Mucosa of rectum (tissue), 2 donors: ENCODE measurements around the gene OR5AU1.

Experiments used
- H3K27ac ChIP-seq, 2 donors: one replicate each; pipeline ENCODE4 v1.7.0; 2013; ENCODE audit warnings: inconsistent platforms in 2 of 2, low read depth in 2 of 2, low read length in 2 of 2
- H3K27me3 ChIP-seq, 2 donors: one replicate each; pipeline ENCODE4 v1.7.0; 2013; ENCODE audit warnings: low read length in 2 of 2; ENCODE audit not compliant: control insufficient read depth in 2 of 2, insufficient read depth in 2 of 2
- H3K36me3 ChIP-seq, 2 donors: one replicate each; pipeline ENCODE4 v1.7.0; 2013; ENCODE audit warnings: low read length in 2 of 2; ENCODE audit not compliant: control insufficient read depth in 2 of 2, insufficient read depth in 2 of 2
- H3K4me1 ChIP-seq, 2 donors: one replicate each; pipeline ENCODE4 v1.7.0; 2013; ENCODE audit warnings: low read length in 2 of 2, mild to moderate bottlenecking in 1 of 2; ENCODE audit not compliant: control insufficient read depth in 2 of 2, insufficient read depth in 2 of 2
- H3K4me3 ChIP-seq, 2 donors: one replicate each; pipeline ENCODE4 v1.7.0; 2013; ENCODE audit warnings: low read length in 2 of 2
- H3K9ac ChIP-seq, 2 donors: one replicate each; pipeline ENCODE4 v1.7.0; 2013; ENCODE audit warnings: low read length in 2 of 2, low read depth in 1 of 2, mild to moderate bottlenecking in 1 of 2
- H3K9me3 ChIP-seq, 2 donors: one replicate each; pipeline ENCODE4 v1.7.0; 2013; ENCODE audit warnings: low read length in 2 of 2; ENCODE audit not compliant: control insufficient read depth in 2 of 2
- donor health status: healthy.
- donor health status: Normal muscosa, but diverticular disease.

The OR5AU1 gene

GRCh38 chr14:21108791-21109190 is 47.1 kb downstream of the OR5AU1 start:
- peaks cover 21 to 29% of the 10 kb centered on the region in 2 donors for H3K4me1 ChIP-seq
- H3K9me3 ChIP-seq, result no peaks in the 10 kb centered on the region
- H3K27ac ChIP-seq, result no peak overlapping the region
- no peak overlapping the region for H3K9ac ChIP-seq
- H3K4me3 ChIP-seq, result no peak overlapping the region
- H3K27me3 ChIP-seq, result no peaks in the 10 kb centered on the region
- H3K36me3 ChIP-seq, result no peaks in the 10 kb centered on the region

- Histone ChIP-seq H3K27me3 (no peaks in the 10 kb centered on the region), H3K9ac (no peak overlapping the region), H3K36me3 (no peaks in the 10 kb centered on the region), H3K9me3 (no peaks in the 10 kb centered on the region), H3K4me1 (peaks cover 32 to 38% of the 10 kb centered on the region in 2 donors), H3K27ac (peak overlapping the region; percentile 6 to 33), H3K4me3 (no peak overlapping the region)
These were observed 48.5 kb downstream of the OR5AU1 start for GRCh38 chr14:21107283-21107800.

GRCh38 chr14:21106498-21107282 is 49.2 kb downstream of the OR5AU1 start:
- Histone ChIP-seq H3K36me3 (no peaks in the 10 kb centered on the region), H3K27ac (peak overlapping the region; percentile 6 to 33), H3K9ac (peak overlapping the region in 1 of 2 donors; percentile 26), H3K9me3 (no peaks in the 10 kb centered on the region), H3K4me3 (peak overlapping the region in 1 of 2 donors; percentile 55), H3K4me1 (peaks cover 39 to 42% of the 10 kb centered on the region in 2 donors), H3K27me3 (no peaks in the 10 kb centered on the region)

GRCh38 chr14:21106176-21106497 is 49.7 kb downstream of the OR5AU1 start:
- H3K4me3 ChIP-seq, result no peak overlapping the region
- peak overlapping the region in 1 of 2 donors; percentile 18 for H3K27ac ChIP-seq
- H3K9ac ChIP-seq, result no peak overlapping the region
- no peaks in the 10 kb centered on the region for H3K36me3 ChIP-seq
- H3K4me1 ChIP-seq, result peaks cover 43 to 44% of the 10 kb centered on the region in 2 donors
- H3K9me3 ChIP-seq, result no peaks in the 10 kb centered on the region
- H3K27me3 ChIP-seq, result no peaks in the 10 kb centered on the region

GRCh38 chr14:21105095-21105494 is 50.8 kb downstream of the OR5AU1 start:
- Histone ChIP-seq H3K4me3 (peak overlapping the region; percentile 82 to 85), H3K27ac (peak overlapping the region; percentile 97 to 99), H3K27me3 (no peaks in the 10 kb centered on the region), H3K36me3 (no peaks in the 10 kb centered on the region), H3K9ac (peak overlapping the region; percentile 49 to 90), H3K4me1 (peaks cover 43 to 54% of the 10 kb centered on the region in 2 donors), H3K9me3 (no peaks in the 10 kb centered on the region)
